Peyer's patch (tissue), 4 donors: ENCODE results near the gene PAPOLG. TPM values are rescaled to one million over a fixed set of nuclear protein-coding genes. Genes with fewer than 3 reads are reported as not detected.

Source experiments
- DNase-seq, 3 donors: peaks; one replicate each; pipeline ENCODE4 v3.0.0-alpha.2; 2017 to 2019
- H3K27ac ChIP-seq, 4 donors: fragments of 200-600 bp; sonication (generic); one replicate each; pipeline ENCODE4 v1.5.1; 2016 to 2019
- H3K27me3 ChIP-seq, 2 donors: fragments of 200-600 bp; sonication (generic); one replicate each; pipeline ENCODE4 v1.5.1; 2019
- H3K36me3 ChIP-seq, 3 donors: fragments of 200-600 bp; sonication (generic); one replicate each; pipeline ENCODE4 v1.5.1; 2016 to 2019
- H3K4me1 ChIP-seq, 4 donors: fragments of 200-600 bp; sonication (generic); one replicate each; pipeline ENCODE4 v1.5.1; 2016 to 2019
- H3K4me3 ChIP-seq, 4 donors: fragments of 200-600 bp; sonication (generic); 1 replicate in 3 of 4; 2 replicates in 1 of 4; pipeline ENCODE4 v1.5.1; 2016 to 2019; ENCODE audit warnings: mild to moderate bottlenecking in 1 of 4
- H3K9me3 ChIP-seq, 4 donors: fragments of 200-600 bp; sonication (generic); one replicate each; pipeline ENCODE4 v1.5.1; 2016 to 2019; ENCODE audit warnings: mild to moderate bottlenecking in 1 of 4
- CTCF ChIP-seq, 6 experiments: fragments of 450-650 bp in 4 of 6; fragments of 200-600 bp in 2 of 6; sonication (generic) in 1 of 6; IDR thresholded peaks; one replicate each; pipeline ENCODE4 v1.5.1; 2017 to 2019; ENCODE audit warnings: antibody characterized with exemption in 6 of 6, mild to moderate bottlenecking in 3 of 6, moderate library complexity in 1 of 6
- POLR2A ChIP-seq, 2 donors: fragments of 450-650 bp; IDR thresholded peaks; one replicate each; pipeline ENCODE4 v1.5.1; 2017; ENCODE audit warnings: antibody characterized with exemption in 2 of 2, mild to moderate bottlenecking in 2 of 2, moderate library complexity in 2 of 2
- total RNA-seq, 4 donors: library from RNA; depleted of rRNA; stranded (reverse); fragments of >200 nt; gene quantifications; one replicate each; pipeline ENCODE4 v1.1.0, GENCODE V29; 2016

The PAPOLG gene
- total RNA-seq, 4 donors from 2014 or later, result 10.1 to 23.8 (median 11.1) TPM

GRCh38 chr2:60820416-60821132 is 64.5 kb downstream of the PAPOLG start:
- TF ChIP-seq POLR2A (IDR thresholded peaks at IDR 0.05), result no peak
- TF ChIP-seq CTCF (IDR thresholded peaks at IDR 0.05), result no peak
- Histone ChIP-seq H3K9me3 (no peaks in the 10 kb centered on the region), H3K4me1 (peaks cover 0 to 9% (median 0%) of the 10 kb centered on the region in 4 donors), H3K4me3 (no peak overlapping the region), H3K27ac (no peak overlapping the region), H3K27me3 (no peaks in the 10 kb centered on the region), H3K36me3 (no peaks in the 10 kb centered on the region)
- no peak for DNase-seq

- Histone ChIP-seq H3K9me3 (no peaks in the 10 kb centered on the region), H3K27me3 (no peaks in the 10 kb centered on the region), H3K4me1 (peaks cover 0 to 9% (median 0%) of the 10 kb centered on the region in 4 donors), H3K4me3 (no peak overlapping the region), H3K36me3 (no peaks in the 10 kb centered on the region), H3K27ac (no peak overlapping the region)
- TF ChIP-seq POLR2A (IDR thresholded peaks at IDR 0.05), result no peak
- TF ChIP-seq CTCF (IDR thresholded peaks at IDR 0.05), result no peak
- no peak for DNase-seq
Measured at GRCh38 chr2:60821133-60821469, 65.0 kb downstream of the PAPOLG start.

- no peak overlapping the region for H3K4me3 ChIP-seq
- no peak for DNase-seq
- H3K4me1 ChIP-seq, result peaks cover 0 to 9% (median 0%) of the 10 kb centered on the region in 4 donors
- TF ChIP-seq POLR2A (IDR thresholded peaks at IDR 0.05) (no peak), CTCF (IDR thresholded peaks at IDR 0.05) (no peak)
- no peak overlapping the region for H3K27ac ChIP-seq
- H3K9me3 ChIP-seq, result no peaks in the 10 kb centered on the region
- no peaks in the 10 kb centered on the region for H3K36me3 ChIP-seq
- no peaks in the 10 kb centered on the region for H3K27me3 ChIP-seq
Measured at GRCh38 chr2:60821587-60822302, 65.7 kb downstream of the PAPOLG start.

GRCh38 chr2:60822987-60823386 is 66.9 kb downstream of the PAPOLG start:
- Histone ChIP-seq H3K4me1 (peaks cover 0 to 9% (median 0%) of the 10 kb centered on the region in 4 donors), H3K27me3 (no peaks in the 10 kb centered on the region), H3K4me3 (no peak overlapping the region), H3K36me3 (no peaks in the 10 kb centered on the region), H3K27ac (no peak overlapping the region), H3K9me3 (no peaks in the 10 kb centered on the region)
- no peak for DNase-seq
- TF ChIP-seq POLR2A (IDR thresholded peaks at IDR 0.05), result no peak
- TF ChIP-seq CTCF (IDR thresholded peaks at IDR 0.05), result no peak

- Histone ChIP-seq H3K9me3 (no peaks in the 10 kb centered on the region), H3K4me3 (no peak overlapping the region), H3K36me3 (no peaks in the 10 kb centered on the region), H3K27me3 (no peaks in the 10 kb centered on the region), H3K27ac (no peak overlapping the region), H3K4me1 (peaks cover 0 to 9% (median 0%) of the 10 kb centered on the region in 4 donors)
- TF ChIP-seq POLR2A (IDR thresholded peaks at IDR 0.05), result no peak
- no peak for TF ChIP-seq CTCF (IDR thresholded peaks at IDR 0.05)
- DNase-seq, result no peak
Measured at GRCh38 chr2:60823694-60824305, 67.7 kb downstream of the PAPOLG start.
